NCI-H1694 treated with DMSO at 0.1 percent for 48 hours (cell line): Measurements from ENCODE around the gene OSBPL5.

Experiments used
- DNase-seq: peaks from one replicate; lab custom pipeline; 2025; lab: John Stamatoyannopoulos, UW

The OSBPL5 gene

GRCh38 chr11:3162410-3163240 lies 2.5 kb downstream of the OSBPL5 start:
- DNase-seq = no peak

DNA sequence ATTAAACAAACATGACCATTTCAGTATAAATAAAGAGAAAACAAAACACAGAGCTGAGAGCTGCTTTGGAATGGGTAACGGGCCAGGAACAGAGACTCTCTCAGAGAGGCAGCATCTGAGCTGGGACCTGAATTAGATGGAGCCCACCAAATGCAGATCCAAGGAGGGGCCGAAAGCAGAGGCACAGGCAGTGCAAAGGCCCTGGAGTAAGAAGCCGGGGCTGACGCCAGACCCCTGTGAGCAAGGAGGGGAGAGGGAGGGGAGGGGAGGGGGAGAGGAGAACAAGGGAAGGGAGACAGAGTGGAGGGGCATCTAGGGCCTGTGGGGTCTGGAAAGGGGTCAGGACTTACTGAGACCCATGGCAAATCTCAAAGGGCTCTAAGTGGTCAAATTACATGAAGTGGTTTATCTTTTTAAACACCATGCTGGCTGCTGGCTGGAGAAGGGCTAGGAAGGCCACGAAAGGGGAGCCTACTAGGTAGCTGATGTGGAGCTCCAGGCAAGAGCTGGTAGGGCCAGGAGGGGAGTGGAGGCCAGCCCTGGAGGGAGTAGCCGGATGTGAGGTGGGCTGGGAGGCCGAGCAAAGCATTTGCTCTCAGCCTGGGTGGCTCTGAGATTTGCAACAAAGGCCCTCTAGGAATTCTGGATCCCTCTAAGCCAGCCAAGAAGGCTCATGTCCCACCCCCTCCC lies 3.2 kb downstream of the OSBPL5 start:
- no peak for DNase-seq

- DNase-seq = no peak
These were observed 3.8 kb downstream of the OSBPL5 start for GRCh38 chr11:3161309-3161708.

GRCh38 chr11:3160252-3161031 lies 4.7 kb downstream of the OSBPL5 start:
- no peak for DNase-seq

DNA sequence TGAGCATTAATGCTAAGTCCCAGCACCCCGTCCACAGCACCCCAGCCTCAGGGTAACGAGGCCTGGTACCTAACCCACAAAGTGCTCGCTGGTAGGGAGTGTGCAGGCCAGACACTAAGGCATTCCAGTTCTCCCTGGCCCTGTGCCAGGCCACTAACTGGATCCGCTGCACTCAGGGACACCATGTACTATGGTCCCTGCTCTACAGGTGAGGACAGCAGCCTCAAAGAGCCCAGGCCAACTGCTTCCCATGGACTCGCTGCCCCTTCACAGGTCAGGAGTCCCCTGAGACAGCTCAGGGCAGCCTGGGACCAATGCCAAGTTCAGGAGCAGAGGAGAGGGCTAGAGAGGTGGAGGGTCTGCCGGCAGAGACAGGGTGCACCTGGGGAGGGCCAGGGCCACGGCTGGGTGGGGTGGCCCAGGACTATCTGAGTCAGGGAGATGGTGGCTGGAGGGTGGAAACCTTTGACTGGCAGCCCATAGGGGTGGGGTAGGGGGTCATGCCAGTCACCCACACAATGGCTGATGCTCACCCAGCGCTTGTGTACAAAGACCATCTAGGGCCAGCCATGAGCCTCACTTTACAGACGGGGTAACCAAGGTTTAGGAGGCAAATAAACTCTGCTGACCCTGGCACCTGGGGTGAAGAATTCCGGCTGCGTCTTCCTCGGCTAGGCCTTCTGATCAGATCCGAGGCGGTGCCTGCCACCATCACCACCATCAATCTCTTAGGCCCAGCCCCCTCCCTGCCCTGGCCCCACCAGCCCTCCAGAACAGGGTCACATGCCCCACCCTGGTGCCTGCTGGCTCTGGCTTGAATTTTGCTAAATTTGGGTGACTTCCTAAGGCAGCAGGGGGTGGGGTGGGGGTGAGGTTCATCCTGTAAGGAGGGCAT lies 5.6 kb downstream of the OSBPL5 start:
- DNase-seq = no peak

- DNase-seq = no peak
These were observed 6.3 kb downstream of the OSBPL5 start for GRCh38 chr11:3158821-3159220.

DNA sequence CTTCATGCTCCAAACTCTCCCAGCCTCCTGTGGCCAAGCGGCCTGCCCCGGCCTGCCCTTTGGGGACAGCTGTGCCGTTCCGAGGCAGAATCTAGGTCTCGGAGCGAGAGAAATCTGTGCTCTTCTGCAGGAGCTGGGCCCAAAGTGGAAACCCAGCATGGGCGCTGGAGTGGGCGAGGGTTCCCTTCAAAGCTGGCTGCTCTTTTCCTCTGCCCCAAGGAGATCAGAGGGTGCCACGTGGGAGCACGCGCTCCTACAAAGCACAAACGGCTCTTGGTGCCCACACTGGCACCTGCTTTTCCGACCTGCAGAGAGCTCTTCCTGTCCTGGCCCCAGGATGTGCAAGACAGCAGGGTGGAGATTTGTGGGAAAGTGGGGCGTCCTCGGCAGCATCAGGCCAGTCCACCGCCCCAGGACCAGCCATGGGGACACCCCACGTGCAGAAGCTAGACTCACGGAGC lies 6.9 kb downstream of the OSBPL5 start:
- no peak for DNase-seq

- DNase-seq = no peak
These were observed 7.6 kb downstream of the OSBPL5 start for GRCh38 chr11:3157381-3158130.

- DNase-seq = no peak
These were observed 8.3 kb downstream of the OSBPL5 start for GRCh38 chr11:3156661-3157311.

GRCh38 chr11:3156282-3156660 lies 8.8 kb downstream of the OSBPL5 start:
- no peak for DNase-seq

DNA sequence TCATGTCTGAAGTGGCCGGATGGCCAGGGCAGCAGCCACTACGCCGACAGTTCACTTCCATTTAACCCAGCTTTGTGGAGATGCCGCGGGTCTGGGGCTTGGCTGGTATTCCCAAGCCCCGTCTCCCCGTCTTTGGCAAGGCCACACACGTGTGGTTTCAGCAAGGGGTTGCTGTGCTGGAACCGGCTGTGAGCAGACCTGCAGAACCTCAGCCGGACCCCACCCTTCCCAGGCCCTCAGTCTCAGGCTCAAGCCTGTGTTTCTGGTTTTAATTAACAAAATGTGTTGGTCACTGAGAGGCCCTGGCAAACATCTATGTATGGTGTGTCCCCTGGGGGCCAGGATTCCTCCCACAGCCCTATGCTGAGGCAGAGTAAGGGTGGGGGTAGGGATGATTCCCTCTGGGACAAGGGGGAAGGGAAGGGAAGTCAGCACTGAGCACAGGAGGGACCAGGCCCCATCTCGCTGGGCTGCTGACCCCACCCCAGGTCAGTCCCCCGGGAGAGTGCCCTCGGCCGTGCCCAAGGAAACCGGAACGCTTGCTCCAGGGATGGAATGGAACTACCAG lies 9.3 kb downstream of the OSBPL5 start:
- DNase-seq = no peak

DNA sequence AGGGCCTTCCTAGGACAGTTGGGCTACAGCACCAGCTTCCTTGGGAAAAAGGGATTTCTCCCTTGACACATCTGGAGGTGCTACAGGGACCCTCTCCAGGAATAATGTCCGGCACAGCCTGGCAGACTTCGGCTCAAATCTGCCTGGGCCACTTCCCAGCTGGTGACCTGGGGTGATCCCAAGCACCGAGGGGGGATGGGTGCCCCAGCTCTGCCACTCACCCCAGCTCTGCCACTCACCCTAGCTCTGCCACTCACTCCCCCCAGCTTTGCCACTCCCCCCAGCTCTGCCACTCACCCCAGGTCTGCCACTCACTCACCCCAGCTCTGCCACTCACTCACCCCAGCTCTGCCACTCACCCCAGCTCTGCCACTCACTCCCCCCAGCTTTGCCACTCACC lies 9.9 kb downstream of the OSBPL5 start:
- no peak for DNase-seq

DNA sequence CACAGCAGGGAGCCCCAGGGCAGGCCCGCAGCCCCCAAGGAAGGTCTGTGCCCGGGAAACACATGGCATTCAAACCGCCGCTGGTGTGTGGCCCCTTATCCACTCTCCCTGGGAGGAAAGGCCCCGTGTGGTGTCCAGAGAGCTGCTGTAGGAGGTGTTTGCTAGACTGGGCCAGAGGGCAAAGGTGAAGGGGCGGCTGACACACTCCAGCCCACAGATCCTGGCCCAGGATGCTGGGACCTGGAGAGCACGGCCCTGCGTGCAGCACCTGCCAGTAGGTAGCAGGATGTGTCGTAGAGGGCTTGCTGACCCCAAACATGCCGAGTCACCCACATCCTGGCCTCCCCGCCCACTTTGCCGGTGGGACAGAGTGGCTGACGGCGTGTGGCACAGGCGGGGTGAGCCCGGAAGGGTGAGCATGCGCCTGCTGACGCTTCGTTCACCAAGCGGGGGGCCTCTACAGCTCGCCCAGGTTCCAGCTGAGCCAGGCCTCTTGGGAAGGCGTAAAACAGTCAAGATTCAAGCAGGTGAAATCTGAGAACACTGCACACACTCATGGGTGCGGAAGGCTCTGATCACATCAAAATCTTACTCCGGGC lies 11.0 kb downstream of the OSBPL5 start:
- DNase-seq = no peak

GRCh38 chr11:3153291-3153861 lies 11.7 kb downstream of the OSBPL5 start:
- DNase-seq = no peak

DNA sequence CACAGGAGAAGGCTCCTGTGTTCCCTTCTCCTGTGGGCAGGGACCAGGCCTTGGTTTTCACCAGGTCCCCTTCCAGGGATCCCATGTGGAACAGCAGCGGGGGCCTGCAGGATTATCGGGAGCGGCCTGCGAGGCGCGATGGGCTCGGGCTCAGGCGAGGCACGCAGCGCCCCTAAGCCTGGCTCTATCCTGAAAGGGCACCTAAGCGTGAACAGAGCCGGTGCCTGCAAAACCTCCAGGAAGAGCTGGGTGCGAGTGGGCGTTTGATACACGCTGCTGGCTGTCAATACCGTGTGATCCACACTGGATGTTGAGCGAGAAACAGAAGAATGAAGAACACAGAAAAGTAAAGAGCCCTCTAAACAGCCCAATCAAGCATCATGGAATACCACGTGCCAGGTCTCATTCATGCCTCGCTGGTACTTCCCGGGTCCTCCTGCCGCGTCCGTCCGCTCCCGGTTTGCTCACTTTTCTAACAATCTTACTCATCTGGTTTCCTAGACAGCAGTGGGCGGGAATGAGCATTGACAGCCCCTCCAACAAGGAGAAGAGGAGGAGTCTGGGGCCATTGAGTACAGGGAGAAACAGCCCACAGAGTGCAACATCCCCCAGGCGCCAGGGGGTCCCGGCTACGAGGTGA lies 12.5 kb downstream of the OSBPL5 start:
- no peak for DNase-seq

- no peak for DNase-seq
These were observed 14.4 kb downstream of the OSBPL5 start for GRCh38 chr11:3150726-3151125.

- DNase-seq = no peak
These were observed 15.3 kb downstream of the OSBPL5 start for GRCh38 chr11:3149852-3150188.

DNA sequence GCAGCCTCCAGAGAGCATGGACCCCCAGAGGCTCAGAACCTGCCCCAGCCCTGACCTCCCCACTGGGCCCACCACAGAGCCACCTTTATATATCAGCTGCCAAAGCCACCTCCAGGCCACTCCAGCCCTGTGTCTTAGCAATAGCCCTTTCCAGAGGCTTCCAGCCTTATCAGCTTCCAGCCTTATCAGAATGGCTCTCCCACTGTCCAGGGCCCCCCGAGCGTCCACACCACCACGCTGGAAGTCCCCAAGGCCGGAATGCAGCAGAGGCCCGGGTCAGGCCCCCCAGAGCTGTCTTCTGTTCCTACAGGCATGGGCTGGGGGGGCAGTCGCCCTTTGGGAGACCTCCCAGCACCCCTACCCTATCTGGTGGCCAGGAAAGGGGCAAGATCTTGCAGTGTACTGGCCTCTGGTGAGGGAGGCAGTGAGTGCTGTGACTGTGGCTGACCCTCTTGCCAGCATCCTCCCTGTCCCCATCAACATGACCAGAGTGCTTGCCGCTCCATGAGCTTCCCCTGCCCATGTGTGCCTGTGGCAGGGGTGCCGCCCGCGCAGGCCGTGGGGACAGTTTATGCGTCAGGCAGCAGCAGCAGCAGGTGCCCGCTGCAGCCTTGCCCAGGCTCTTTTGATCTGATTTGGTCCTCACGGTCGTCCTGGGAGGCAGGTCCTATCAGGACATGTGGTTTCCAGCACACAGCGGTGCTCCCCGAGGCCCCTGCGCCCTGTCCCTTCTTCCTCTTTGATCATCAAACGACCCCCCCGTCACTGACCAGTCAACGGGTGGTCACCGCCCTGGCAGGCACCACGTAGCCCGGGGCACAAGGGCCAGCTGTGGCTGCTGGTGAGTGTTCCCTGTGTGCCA lies 15.9 kb downstream of the OSBPL5 start:
- DNase-seq = no peak
